ENCODE measurements around the gene CAPN14.

Gene CAPN14, protein sequence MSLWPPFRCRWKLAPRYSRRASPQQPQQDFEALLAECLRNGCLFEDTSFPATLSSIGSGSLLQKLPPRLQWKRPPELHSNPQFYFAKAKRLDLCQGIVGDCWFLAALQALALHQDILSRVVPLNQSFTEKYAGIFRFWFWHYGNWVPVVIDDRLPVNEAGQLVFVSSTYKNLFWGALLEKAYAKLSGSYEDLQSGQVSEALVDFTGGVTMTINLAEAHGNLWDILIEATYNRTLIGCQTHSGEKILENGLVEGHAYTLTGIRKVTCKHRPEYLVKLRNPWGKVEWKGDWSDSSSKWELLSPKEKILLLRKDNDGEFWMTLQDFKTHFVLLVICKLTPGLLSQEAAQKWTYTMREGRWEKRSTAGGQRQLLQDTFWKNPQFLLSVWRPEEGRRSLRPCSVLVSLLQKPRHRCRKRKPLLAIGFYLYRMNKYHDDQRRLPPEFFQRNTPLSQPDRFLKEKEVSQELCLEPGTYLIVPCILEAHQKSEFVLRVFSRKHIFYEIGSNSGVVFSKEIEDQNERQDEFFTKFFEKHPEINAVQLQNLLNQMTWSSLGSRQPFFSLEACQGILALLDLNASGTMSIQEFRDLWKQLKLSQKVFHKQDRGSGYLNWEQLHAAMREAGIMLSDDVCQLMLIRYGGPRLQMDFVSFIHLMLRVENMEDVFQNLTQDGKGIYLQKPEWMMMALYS

GRCh38 chr2:31217465-31218200 is at the start of gene CAPN14:
TSS of gene CAPN14 (minus strand) at chr2:31217515. CDS start at chr2:31205447, 12,068 bp downstream.
- H3K4me3 ChIP-seq: no peak within 1 kb of the TSS
- no peak within 1 kb of the TSS for H3K27ac ChIP-seq

DNA sequence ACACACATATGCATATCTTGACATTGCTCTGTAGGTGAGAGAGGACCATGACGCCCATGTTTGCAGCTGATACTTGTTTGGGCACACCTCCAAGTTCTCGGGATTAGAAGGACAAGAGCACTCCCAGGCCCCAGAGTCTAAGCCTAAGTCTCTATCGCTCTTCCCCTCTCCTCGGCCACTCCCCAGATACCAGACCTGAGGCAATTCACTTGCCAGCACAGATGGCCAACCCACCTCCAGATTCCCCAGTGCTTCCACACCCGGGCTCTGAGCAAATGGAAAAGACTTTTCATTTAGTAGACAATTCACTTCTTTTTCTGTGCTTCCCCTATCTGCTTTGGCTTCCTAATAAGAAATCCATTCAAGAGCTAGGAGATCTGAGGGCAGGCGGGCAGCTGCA is 49.5 kb upstream of the CAPN14 start:
- H3K27ac ChIP-seq: no peak overlapping the region

GRCh38 chr2:31265234-31265633 is 47.9 kb upstream of the CAPN14 start:
- Histone ChIP-seq H3K4me3 (no peak overlapping the region), H3K27ac (no peak overlapping the region)

More for the DNA sequence above, 49.5 kb upstream of the CAPN14 start:
- H3K4me3 ChIP-seq: no peak overlapping the region

GRCh38 chr2:31263636-31264190 is 46.4 kb upstream of the CAPN14 start:
- H3K4me3 ChIP-seq: no peak overlapping the region
- H3K27ac ChIP-seq: no peak overlapping the region

DNA sequence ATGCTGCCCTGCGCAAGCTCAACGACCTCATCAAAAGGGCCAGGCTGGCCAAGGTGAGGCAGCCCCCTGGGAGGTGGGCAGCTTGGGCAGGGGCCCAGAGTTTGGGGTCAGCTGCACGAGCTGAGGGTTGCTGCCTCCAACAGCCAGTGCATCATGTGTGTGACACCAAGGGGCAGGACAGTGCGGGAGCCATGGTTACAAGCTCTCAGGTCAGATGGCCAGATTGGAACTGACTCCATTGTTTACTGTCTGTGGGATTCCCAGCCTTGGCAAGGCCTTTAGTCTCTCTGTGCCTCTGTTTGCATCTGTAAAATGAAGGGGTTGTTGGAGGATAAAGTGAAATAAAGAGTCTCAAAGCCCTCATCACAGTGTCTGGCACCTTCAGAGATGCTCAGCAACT is 43.6 kb upstream of the CAPN14 start:
- no peak overlapping the region for H3K4me3 ChIP-seq
- H3K27ac ChIP-seq: no peak overlapping the region

DNA sequence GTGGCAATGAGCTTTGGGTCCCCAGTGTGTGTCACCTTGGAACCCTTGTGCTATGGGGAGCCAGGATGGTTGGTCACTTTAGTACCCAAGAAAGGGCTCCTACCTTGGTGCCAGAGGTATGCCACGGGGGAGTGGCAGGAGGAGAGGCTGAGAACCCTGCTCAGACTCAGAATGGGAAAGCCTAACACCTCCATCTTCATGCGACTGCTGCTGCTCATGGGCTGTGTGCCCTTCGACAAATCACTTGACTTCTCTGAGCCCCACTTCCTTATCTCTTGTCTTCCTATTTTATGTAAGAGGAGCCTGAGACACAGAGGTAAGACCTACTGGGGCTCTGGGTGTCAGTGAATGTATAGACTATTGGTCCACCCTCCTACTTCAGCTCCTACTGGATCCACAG is 41.8 kb upstream of the CAPN14 start:
- Histone ChIP-seq H3K4me3 (no peak overlapping the region), H3K27ac (no peak overlapping the region)

DNA sequence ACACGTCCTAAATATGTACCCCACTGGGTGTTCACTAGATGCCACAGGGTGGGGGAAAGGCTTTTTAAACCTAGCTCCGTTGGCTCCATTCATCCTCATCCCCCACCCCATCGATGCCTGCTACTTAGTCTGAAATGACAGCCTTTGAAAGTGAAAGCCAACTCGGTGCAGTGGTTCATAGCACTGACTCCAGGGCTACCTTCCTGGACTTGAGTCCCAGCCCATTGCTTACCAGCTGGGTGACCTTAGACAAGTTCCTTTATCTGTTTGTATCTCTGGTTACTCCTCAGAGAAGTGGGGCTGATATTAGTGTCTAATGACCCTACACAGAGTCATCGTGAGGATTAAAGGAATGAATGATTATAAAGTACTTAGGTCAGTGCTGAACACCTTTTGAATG is 41.0 kb upstream of the CAPN14 start:
- Histone ChIP-seq H3K27ac (no peak overlapping the region), H3K4me3 (no peak overlapping the region)

DNA sequence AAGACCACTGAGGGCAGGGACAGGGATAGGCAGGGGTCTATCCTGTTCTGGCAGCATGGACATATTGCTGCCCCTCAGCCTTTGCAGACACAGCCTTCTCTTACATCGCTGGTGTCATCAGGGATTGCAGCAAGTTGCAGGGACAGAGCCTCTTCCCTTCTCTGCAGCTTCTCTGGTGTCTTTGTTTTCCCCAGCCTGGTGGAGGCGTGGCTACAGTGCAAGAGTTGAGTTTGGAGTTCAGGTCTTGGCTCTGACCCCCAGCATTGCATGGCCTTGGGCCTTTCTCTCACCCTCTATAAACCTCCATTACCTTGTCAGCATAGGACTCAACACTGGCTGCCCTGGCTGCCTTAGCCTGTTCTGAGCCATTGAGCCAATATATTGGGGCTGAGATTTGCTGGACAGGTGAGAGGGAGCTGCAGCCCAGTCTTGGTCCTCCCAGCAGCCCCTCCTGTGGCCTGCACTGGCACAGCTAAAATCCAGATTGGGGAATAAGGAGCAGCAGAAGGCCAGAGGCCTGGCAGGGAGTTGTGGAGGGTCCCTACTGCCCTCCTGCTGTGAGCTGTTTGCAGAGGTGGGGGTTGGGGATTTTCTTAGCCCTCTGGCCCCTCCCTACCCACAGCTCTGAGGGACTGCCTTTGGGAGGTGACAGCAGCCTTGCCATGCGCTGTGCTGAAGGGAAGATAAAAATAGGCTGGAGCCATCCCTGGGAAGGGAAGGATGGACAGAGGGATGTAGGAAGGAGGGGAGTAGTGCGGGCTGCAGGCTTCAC is 39.5 kb upstream of the CAPN14 start:
- Histone ChIP-seq H3K4me3 (no peak overlapping the region), H3K27ac (peak overlapping the region in 1 of 21 experiments; percentile 43)

- peak overlapping the region in 2 of 21 experiments; percentile 82 to 87 for H3K27ac ChIP-seq
- no peak overlapping the region for H3K4me3 ChIP-seq
Observed at GRCh38 chr2:31255911-31256571, 38.7 kb upstream of the CAPN14 start.

- Histone ChIP-seq H3K27ac (peak overlapping the region in 8 of 21 experiments; percentile 47 to 87 (median 69)), H3K4me3 (no peak overlapping the region)
Observed at GRCh38 chr2:31254237-31255203, 37.2 kb upstream of the CAPN14 start.

- Histone ChIP-seq H3K27ac (peak overlapping the region in 18 of 21 experiments; percentile 16 to 87 (median 58)), H3K4me3 (no peak overlapping the region)
Observed at GRCh38 chr2:31253356-31254131, 36.2 kb upstream of the CAPN14 start.

GRCh38 chr2:31251851-31252250 is 34.5 kb upstream of the CAPN14 start:
- Histone ChIP-seq H3K27ac (peak overlapping the region in 1 of 21 experiments; percentile 71), H3K4me3 (no peak overlapping the region)

DNA sequence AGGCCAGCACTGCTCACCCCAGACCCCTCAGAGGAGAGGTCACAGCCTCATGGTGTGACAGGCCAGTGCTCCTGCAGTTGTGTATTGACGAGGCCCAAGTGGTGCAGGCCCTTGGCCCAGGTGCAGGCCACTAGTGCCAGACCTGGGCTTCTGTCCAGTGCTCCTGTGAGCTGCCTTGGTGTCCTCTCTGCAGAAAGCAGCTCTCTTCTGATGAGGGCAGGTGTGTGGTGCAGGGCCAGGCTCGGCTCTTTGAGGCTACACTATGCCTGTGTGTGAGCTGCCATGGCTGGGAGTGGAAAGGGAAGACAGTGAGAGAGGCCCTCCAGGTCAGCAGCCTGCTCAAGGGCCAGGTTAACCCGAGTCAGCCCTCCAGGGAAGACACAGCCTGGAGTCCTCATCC is 33.7 kb upstream of the CAPN14 start:
- Histone ChIP-seq H3K27ac (no peak overlapping the region), H3K4me3 (no peak overlapping the region)

GRCh38 chr2:31249009-31249690 is 31.8 kb upstream of the CAPN14 start:
- no peak overlapping the region for H3K27ac ChIP-seq
- H3K4me3 ChIP-seq: no peak overlapping the region

DNA sequence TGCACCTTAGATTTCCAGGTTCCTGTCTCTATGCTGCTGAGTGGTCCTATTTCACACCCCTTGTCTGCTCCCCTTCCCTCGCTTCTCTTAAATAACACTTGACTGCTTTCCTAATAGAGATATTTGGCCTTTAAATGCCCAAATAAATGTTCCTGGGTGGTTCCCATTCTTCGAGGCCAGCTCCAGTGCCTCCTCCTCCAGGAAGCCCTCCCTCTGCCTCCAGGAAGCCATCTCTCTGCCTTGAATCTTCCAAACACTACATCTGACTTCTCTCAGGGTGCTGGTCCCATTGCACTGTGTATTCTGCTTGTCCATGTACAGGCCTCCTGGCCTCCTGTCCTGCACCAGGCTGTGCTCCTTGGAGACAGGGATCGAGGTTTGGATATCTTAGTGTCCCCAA is 30.8 kb upstream of the CAPN14 start:
- Histone ChIP-seq H3K27ac (no peak overlapping the region), H3K4me3 (no peak overlapping the region)

GRCh38 chr2:31247711-31248110 is 30.4 kb upstream of the CAPN14 start:
- H3K27ac ChIP-seq: no peak overlapping the region
- H3K4me3 ChIP-seq: no peak overlapping the region

Measured in skin epidermis (tissue), 12 donors.